IMR-90 (cell line): Measurements from ENCODE around the gene ITPK1. TPM values are rescaled to one million over a fixed set of nuclear protein-coding genes. Genes with fewer than 3 reads are reported as not detected.

Experiments
- ATAC-seq: fragments of 200-7000 bp; cut with Tn5 transposase; 2 replicates; pipeline ENCODE4 v1.9.1; 2020; ENCODE audit warnings: low read depth, mild to moderate bottlenecking, moderate library complexity
- BruUV-seq: library from RNA; stranded (reverse); fragments of 400-500 nt; replicated peaks from 2 replicates; lab custom pipeline; 2021; lab: Mats Ljungman, UMichigan
- CTCF ChIA-PET: fragments of 300-600 bp; formaldehyde crosslinking; extraction: SDS; loops from one replicate; lab custom pipeline; 2021; ENCODE audit warnings: antibody characterized with exemption; lab: Yijun Ruan, JAX
- POLR2A ChIA-PET: fragments of 300-600 bp; sonication (Branson Sonifier 250); formaldehyde crosslinking; loops from one replicate; lab custom pipeline; 2022; ENCODE audit warnings: antibody characterized with exemption; ENCODE audit not compliant: unreplicated experiment; lab: Charles Lee
- DNase-seq: peaks from one replicate; pipeline ENCODE4 v3.0.0; 2013
- H2AFZ ChIP-seq: replicated peaks from 2 replicates; pipeline ENCODE3; 2013; ENCODE audit warnings: low read length, mild to moderate bottlenecking; ENCODE audit not compliant: poor library complexity
- H2AK5ac ChIP-seq: 2 replicates; pipeline ENCODE4 v1.6.1; 2013; ENCODE audit warnings: low read depth, low read length, inconsistent platforms
- H2AK9ac ChIP-seq: replicated peaks from 2 replicates; pipeline ENCODE3; 2013; ENCODE audit warnings: mild to moderate bottlenecking, low read depth, low read length, moderate library complexity; ENCODE audit not compliant: poor library complexity
- H2BK120ac ChIP-seq: 2 replicates; pipeline ENCODE4 v1.6.1; 2013; ENCODE audit warnings: low read depth, low read length, inconsistent platforms
- H2BK15ac ChIP-seq: 3 replicates; pipeline ENCODE4 v1.6.1; 2013; ENCODE audit warnings: low read depth, low read length, inconsistent platforms
- H2BK20ac ChIP-seq: 2 replicates; pipeline ENCODE4 v1.6.1; 2013; ENCODE audit warnings: low read depth, mild to moderate bottlenecking, inconsistent platforms, low read length, moderate library complexity
- H2BK5ac ChIP-seq: 2 replicates; pipeline ENCODE4 v1.6.1; 2013; ENCODE audit warnings: mild to moderate bottlenecking, low read depth, low read length, inconsistent platforms; ENCODE audit not compliant: poor library complexity, severe bottlenecking
- H3K14ac ChIP-seq: replicated peaks from 2 replicates; pipeline ENCODE4 v1.6.1; 2013; ENCODE audit warnings: low read depth, low read length, inconsistent platforms
- H3K18ac ChIP-seq: 2 replicates; pipeline ENCODE4 v1.6.1; 2013; ENCODE audit warnings: low read depth, low read length, control low read depth
- H3K23ac ChIP-seq: 2 replicates; pipeline ENCODE4 v1.6.1; 2013; ENCODE audit warnings: low read depth, low read length, inconsistent platforms
- H3K27ac ChIP-seq: 2 replicates; pipeline ENCODE4 v1.5.1; 2013; ENCODE audit warnings: mild to moderate bottlenecking, control low read depth, low read length; ENCODE audit not compliant: insufficient read depth
- H3K27me3 ChIP-seq: 2 replicates; pipeline ENCODE4 v1.6.1; 2013; ENCODE audit warnings: low read length; ENCODE audit not compliant: control insufficient read depth, insufficient read depth
- H3K36me3 ChIP-seq: 2 replicates; pipeline ENCODE4 v1.6.1; 2013; ENCODE audit warnings: low read length, mixed read lengths; ENCODE audit not compliant: control insufficient read depth, insufficient read depth
- H3K4ac ChIP-seq: 2 replicates; pipeline ENCODE4 v1.6.1; 2013; ENCODE audit warnings: low read depth, low read length, inconsistent platforms
- H3K4me1 ChIP-seq: 2 replicates; pipeline ENCODE4 v1.6.1; 2013; ENCODE audit warnings: low read length, mixed read lengths; ENCODE audit not compliant: control insufficient read depth, insufficient read depth
- H3K4me2 ChIP-seq: 2 replicates; pipeline ENCODE4 v1.6.1; 2013; ENCODE audit warnings: low read depth, mild to moderate bottlenecking, control low read depth, low read length, moderate library complexity
- H3K4me3 ChIP-seq: 2 replicates; pipeline ENCODE4 v1.5.1; 2013; ENCODE audit warnings: low read depth, mild to moderate bottlenecking, control low read depth, low read length, moderate library complexity; ENCODE audit not compliant: insufficient read depth
- H3K56ac ChIP-seq: 2 replicates; pipeline ENCODE4 v1.6.1; 2013; ENCODE audit warnings: low read length, inconsistent platforms; ENCODE audit not compliant: insufficient read depth; ENCODE audit errors: extremely low read depth
- H3K79me1 ChIP-seq, 2 experiments: 2 replicates each; pipeline ENCODE4 v1.6.1; 2013; ENCODE audit warnings: low read length in 2 of 2, inconsistent platforms in 1 of 2, low read depth in 1 of 2
- H3K9ac ChIP-seq: 2 replicates; pipeline ENCODE4 v1.6.1; 2013; ENCODE audit warnings: low read depth, low read length, control low read depth
- H3K9me1 ChIP-seq: 2 replicates; pipeline ENCODE4 v1.6.1; 2013; ENCODE audit warnings: low read length, inconsistent platforms; ENCODE audit not compliant: insufficient read depth
- H3K9me3 ChIP-seq: 2 replicates; pipeline ENCODE4 v1.6.1; 2013; ENCODE audit warnings: low read length; ENCODE audit not compliant: control insufficient read depth, insufficient read depth
- H4K20me1 ChIP-seq: 2 replicates; pipeline ENCODE4 v1.6.1; 2013; ENCODE audit warnings: low read length, inconsistent platforms; ENCODE audit not compliant: insufficient read depth
- H4K5ac ChIP-seq: 2 replicates; pipeline ENCODE4 v1.6.1; 2013; ENCODE audit warnings: mild to moderate bottlenecking, low read depth, low read length, control low read depth
- H4K8ac ChIP-seq, 2 experiments: 2 replicates each; pipeline ENCODE4 v1.6.1; 2013; ENCODE audit warnings: low read depth in 2 of 2, low read length in 2 of 2, control low read depth in 1 of 2, inconsistent platforms in 1 of 2
- H4K91ac ChIP-seq: 2 replicates; pipeline ENCODE4 v1.6.1; 2013; ENCODE audit warnings: low read depth, low read length, inconsistent platforms; ENCODE audit not compliant: insufficient read depth
- BHLHE40 ChIP-seq: fragments of 150-350 bp; IDR thresholded peaks from 2 replicates; pipeline ENCODE4 v1.6.1; 2016; ENCODE audit warnings: mild to moderate bottlenecking, low read depth, low read length
- CEBPB ChIP-seq: IDR thresholded peaks from 2 replicates; pipeline ENCODE4 v1.6.1; 2012; ENCODE audit warnings: low read depth, low read length, improper control_type of control experiment
- CHD1 ChIP-seq: IDR thresholded peaks from 2 replicates; pipeline ENCODE4 v1.6.1; 2012; ENCODE audit warnings: low read depth, low read length, improper control_type of control experiment
- ELK1 ChIP-seq: fragments of 150-350 bp; IDR thresholded peaks from 2 replicates; pipeline ENCODE4 v1.6.1; 2016; ENCODE audit warnings: low read depth, mild to moderate bottlenecking, low read length, moderate library complexity, borderline replicate concordance
- FOS ChIP-seq: fragments of 150-350 bp; IDR thresholded peaks from 2 replicates; pipeline ENCODE4 v1.6.1; 2016; ENCODE audit warnings: low read depth, low read length
- MAFK ChIP-seq: IDR thresholded peaks from 2 replicates; pipeline ENCODE4 v1.6.1; 2012; ENCODE audit warnings: low read depth, low read length, improper control_type of control experiment
- MAZ ChIP-seq: IDR thresholded peaks from 2 replicates; pipeline ENCODE4 v1.6.1; 2012; ENCODE audit warnings: low read depth, mild to moderate bottlenecking, low read length, improper control_type of control experiment, moderate library complexity, borderline replicate concordance
- MXI1 ChIP-seq: IDR thresholded peaks from 2 replicates; pipeline ENCODE4 v1.6.1; 2012; ENCODE audit warnings: low read depth, mild to moderate bottlenecking, low read length, moderate library complexity, borderline replicate concordance
- NFE2L2 ChIP-seq: fragments of 150-350 bp; IDR thresholded peaks from 2 replicates; pipeline ENCODE4 v1.6.1; 2016; ENCODE audit warnings: low read depth, mild to moderate bottlenecking, low read length
- POLR2A ChIP-seq: IDR thresholded peaks from 2 replicates; pipeline ENCODE4 v1.6.1; 2012; ENCODE audit warnings: mild to moderate bottlenecking, low read depth, low read length
- RAD21 ChIP-seq: IDR thresholded peaks from 2 replicates; pipeline ENCODE4 v1.6.1; 2012; ENCODE audit warnings: low read length, improper control_type of control experiment
- RCOR1 ChIP-seq: IDR thresholded peaks from 2 replicates; pipeline ENCODE4 v1.6.1; 2012; ENCODE audit warnings: mild to moderate bottlenecking, low read length, improper control_type of control experiment; ENCODE audit not compliant: insufficient replicate concordance
- RFX5 ChIP-seq: IDR thresholded peaks from 2 replicates; pipeline ENCODE4 v1.8.0; 2012; ENCODE audit warnings: low read depth, mild to moderate bottlenecking, low read length, moderate library complexity
- SMC3 ChIP-seq: fragments of 150-350 bp; IDR thresholded peaks from 2 replicates; pipeline ENCODE4 v1.6.1; 2016; ENCODE audit warnings: low read depth, mild to moderate bottlenecking, antibody characterized with exemption, low read length, moderate library complexity
- WGBS, 2 experiments: methylation state at CpG; one replicate each; pipeline versions ENCODE4 v1.1.5 to v1.1.7; 2013; ENCODE audit warnings: missing lambda C conversion rate in 2 of 2; ENCODE audit not compliant: insufficient read length in 1 of 2; ENCODE audit errors: extremely low coverage in 2 of 2; 5-methylcytosine and 5-hydroxymethylcytosine counted together
- dilution Hi-C: fragments of 300-500 bp; cut with HindIII; formaldehyde crosslinking; loops from one replicate; pipeline ENCODE4 v1.14.3; 2018; ENCODE audit warnings: low sequenced_read_pairs; ENCODE audit not compliant: unreplicated experiment
- in situ Hi-C: fragments of 300-500 bp; cut with MboI; formaldehyde crosslinking; loops from 3 replicates; pipeline ENCODE4 v1.14.3; 2019; ENCODE audit warnings: low sequenced_read_pairs, inconsistent platforms, mixed read lengths
- intact Hi-C: fragments of 100-400 bp; cut with micrococcal nuclease; formaldehyde crosslinking; loops from 2 replicates; pipeline ENCODE4 v1.10.0; 2022
- polyA plus RNA-seq, 3 experiments: library from polyadenylated mRNA; depleted of rRNA; stranded (reverse); fragments of >200 nt; gene quantifications; 2 replicates each; pipeline ENCODE4 v1.2.3, GENCODE V29; 2012; ENCODE audit warnings: low replicate concordance in 1 of 3
- total RNA-seq: library from RNA; depleted of rRNA; stranded (reverse); fragments of >200 nt; gene quantifications from 2 replicates; pipeline ENCODE4 v1.2.3, GENCODE V29; 2012
- TF ChIP-seq, protein P1 (sequence below): conservative IDR thresholded peaks from 2 replicates; pipeline ENCODE4 v1.5.1; 2012; ENCODE audit warnings: mild to moderate bottlenecking, low read depth, low read length, improper control_type of control experiment
- TF ChIP-seq, protein P2 (sequence below): fragments of 150-350 bp; IDR thresholded peaks from 2 replicates; pipeline ENCODE4 v1.6.1; 2017; ENCODE audit warnings: mild to moderate bottlenecking, antibody characterized with exemption, low read length, low read depth

Gene ITPK1
- total and polyA plus RNA-seq, 2 of the 4 experiments (the other 2 are of a cell fraction): 21.7 to 26.9 TPM

- CTCF ChIA-PET: no interaction called here
- no peak for DNase-seq
Measured at GRCh38 chr14:93126111-93126510, 10.4 kb upstream of the ITPK1 start.

More at GRCh38 chr14:93126111-93126510, 10.4 kb upstream of the ITPK1 start:
- WGBS, 2 experiments: 100% methylated on average over 1 of the region's 9 CpGs; no CpG with 5 or more reads in 1 of the 2 experiments
- intact Hi-C loops: no loop called here
- Histone ChIP-seq H3K9ac (no peak overlapping the region), H3K4me1 (no peaks in the 10 kb centered on the region), H2BK20ac (no peak overlapping the region), H3K9me3 (no peaks in the 10 kb centered on the region), H3K9me1 (no peaks in the 10 kb centered on the region; the same call in 1 of the 2 replicates), H2AK9ac (no peak overlapping the region), H4K5ac (no peak overlapping the region), H4K91ac (no peak overlapping the region), H4K20me1 (no peaks in the 10 kb centered on the region), H3K18ac (no peak overlapping the region), H2BK15ac (no peak overlapping the region), H3K56ac (no peak overlapping the region), H3K27me3 (peaks cover 12% of the 10 kb centered on the region), H3K23ac (no peak overlapping the region), H3K36me3 (no peaks in the 10 kb centered on the region), H3K4me2 (no peak overlapping the region), H3K4me3 (no peak overlapping the region), H4K8ac (no peak overlapping the region), H3K14ac (no peak overlapping the region), H2AK5ac (no peak overlapping the region), H3K79me1 (no peaks in the 10 kb centered on the region), H2BK5ac (no peak overlapping the region), H3K27ac (no peak overlapping the region), H2BK120ac (no peak overlapping the region), H3K4ac (no peak overlapping the region), H2AFZ (no peak overlapping the region)
- TF ChIP-seq MAZ (no peak), POLR2A (no peak), NFE2L2 (no peak), FOS (no peak), CHD1 (no peak), BHLHE40 (no peak), SMC3 (no peak), RFX5 (no peak), RCOR1 (no peak), MAFK (no peak), RAD21 (no peak), MXI1 (no peak), ELK1 (no peak), CEBPB (no peak)
- TF ChIP-seq, protein P1, sequence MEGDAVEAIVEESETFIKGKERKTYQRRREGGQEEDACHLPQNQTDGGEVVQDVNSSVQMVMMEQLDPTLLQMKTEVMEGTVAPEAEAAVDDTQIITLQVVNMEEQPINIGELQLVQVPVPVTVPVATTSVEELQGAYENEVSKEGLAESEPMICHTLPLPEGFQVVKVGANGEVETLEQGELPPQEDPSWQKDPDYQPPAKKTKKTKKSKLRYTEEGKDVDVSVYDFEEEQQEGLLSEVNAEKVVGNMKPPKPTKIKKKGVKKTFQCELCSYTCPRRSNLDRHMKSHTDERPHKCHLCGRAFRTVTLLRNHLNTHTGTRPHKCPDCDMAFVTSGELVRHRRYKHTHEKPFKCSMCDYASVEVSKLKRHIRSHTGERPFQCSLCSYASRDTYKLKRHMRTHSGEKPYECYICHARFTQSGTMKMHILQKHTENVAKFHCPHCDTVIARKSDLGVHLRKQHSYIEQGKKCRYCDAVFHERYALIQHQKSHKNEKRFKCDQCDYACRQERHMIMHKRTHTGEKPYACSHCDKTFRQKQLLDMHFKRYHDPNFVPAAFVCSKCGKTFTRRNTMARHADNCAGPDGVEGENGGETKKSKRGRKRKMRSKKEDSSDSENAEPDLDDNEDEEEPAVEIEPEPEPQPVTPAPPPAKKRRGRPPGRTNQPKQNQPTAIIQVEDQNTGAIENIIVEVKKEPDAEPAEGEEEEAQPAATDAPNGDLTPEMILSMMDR: no peak
- TF ChIP-seq, protein P2, sequence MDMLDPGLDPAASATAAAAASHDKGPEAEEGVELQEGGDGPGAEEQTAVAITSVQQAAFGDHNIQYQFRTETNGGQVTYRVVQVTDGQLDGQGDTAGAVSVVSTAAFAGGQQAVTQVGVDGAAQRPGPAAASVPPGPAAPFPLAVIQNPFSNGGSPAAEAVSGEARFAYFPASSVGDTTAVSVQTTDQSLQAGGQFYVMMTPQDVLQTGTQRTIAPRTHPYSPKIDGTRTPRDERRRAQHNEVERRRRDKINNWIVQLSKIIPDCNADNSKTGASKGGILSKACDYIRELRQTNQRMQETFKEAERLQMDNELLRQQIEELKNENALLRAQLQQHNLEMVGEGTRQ: no peak
- in situ Hi-C loops: no loop called here
- dilution Hi-C loops: no loop called here
- POLR2A ChIA-PET: no interaction called here
- ATAC-seq: no peak
- BruUV-seq: no TSS peak
